ENCODE results near the gene SPRR1B. TPM values are rescaled to one million over a fixed set of nuclear protein-coding genes. Genes with fewer than 3 reads are reported as not detected.

Gene SPRR1B
- total and polyA plus RNA-seq, 10 of the 15 experiments (the other 5 are each of a cell fraction or from before 2014, with no cell fraction given) = not detected

DNA sequence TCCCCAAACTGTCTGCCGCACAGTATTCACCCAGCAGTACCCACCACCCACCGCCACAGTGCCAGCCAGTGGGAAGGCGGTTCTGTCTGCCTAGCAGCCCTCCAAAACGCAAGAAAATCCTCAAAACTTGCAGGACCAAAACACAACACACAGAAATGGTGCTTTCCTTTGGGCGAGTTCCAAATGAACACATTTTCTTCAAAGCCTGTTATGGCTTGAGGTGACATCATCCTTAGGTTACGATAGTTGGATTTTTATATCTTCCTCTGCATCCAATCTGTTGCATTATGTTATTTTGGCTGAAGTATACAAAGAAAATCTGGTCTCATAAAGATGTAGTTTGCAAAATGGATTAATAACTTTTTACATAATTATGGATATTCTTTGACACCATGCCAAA is 37.8 kb upstream of the SPRR1B start:
- ChIA-PET SMC1A (ENCODE audit: uncharacterized antibody, unreplicated experiment) (no interaction called here), RAD21 (ENCODE audit: unreplicated experiment) (no interaction called here), POLR2A (no interaction called here), CTCF (no interaction called here)
- Histone ChIP-seq H3K9ac (ENCODE audit: control insufficient read depth, insufficient read depth, low read length) (no peak overlapping the region), H3K4me2 (ENCODE audit: control insufficient read depth, insufficient read depth) (no peak overlapping the region), H3K36me3 (ENCODE audit: control insufficient read depth in 2 of 2, insufficient read depth in 2 of 2, low read length in 1 of 2) (no peaks in the 10 kb centered on the region), H4K20me1 (ENCODE audit: control insufficient read depth, insufficient read depth) (no peaks in the 10 kb centered on the region), H3K4me3 (no peak overlapping the region), H2AFZ (ENCODE audit: control insufficient read depth, low read depth, low read length) (no peak overlapping the region), H3K27me3 (replicated peaks in 1 of 2; ENCODE audit: control insufficient read depth in 2 of 2, insufficient read depth in 2 of 2, low read length in 1 of 2) (no peaks in the 10 kb centered on the region), H3K9me3 (replicated peaks; ENCODE audit: control insufficient read depth, insufficient read depth, low read length) (no peaks in the 10 kb centered on the region), H3K4me1 (ENCODE audit: control insufficient read depth, insufficient read depth, low read length) (no peaks in the 10 kb centered on the region), H3K79me2 (ENCODE audit: control insufficient read depth, insufficient read depth, low read length) (no peaks in the 10 kb centered on the region), H3K27ac (ENCODE audit: control insufficient read depth, insufficient read depth) (no peak overlapping the region)
- TF ChIP-seq ZNF207 (IDR thresholded peaks at IDR 0.05; ENCODE audit: borderline replicate concordance) (no peak), RCOR1 (conservative IDR thresholded peaks at IDR 0.05; ENCODE audit: low read depth, low read length) (no peak), EZH2 (IDR thresholded peaks at IDR 0.05; ENCODE audit: borderline replicate concordance, control insufficient read depth, low read depth, low read length) (no peak), SUZ12 (IDR thresholded peaks at IDR 0.05; ENCODE audit: unreplicated experiment) (no peak), SMC3 (IDR thresholded peaks at IDR 0.05; ENCODE audit: borderline replicate concordance, low read length) (no peak), ZNF384 (IDR thresholded peaks at IDR 0.05; ENCODE audit: borderline replicate concordance, low read depth, low read length) (no peak), CHD2 (IDR thresholded peaks at IDR 0.05; ENCODE audit: borderline replicate concordance, low read depth, low read length) (no peak), ZNF24 (IDR thresholded peaks at IDR 0.05) (no peak), RELA (IDR thresholded peaks at IDR 0.05; ENCODE audit: borderline replicate concordance, partially characterized antibody) (no peak), CBFB (IDR thresholded peaks at IDR 0.05; ENCODE audit: low read depth) (no peak), NBN (IDR thresholded peaks at IDR 0.05) (no peak), ZNF217 (IDR thresholded peaks at IDR 0.05) (no peak)
- TF ChIP-seq, protein P1, sequence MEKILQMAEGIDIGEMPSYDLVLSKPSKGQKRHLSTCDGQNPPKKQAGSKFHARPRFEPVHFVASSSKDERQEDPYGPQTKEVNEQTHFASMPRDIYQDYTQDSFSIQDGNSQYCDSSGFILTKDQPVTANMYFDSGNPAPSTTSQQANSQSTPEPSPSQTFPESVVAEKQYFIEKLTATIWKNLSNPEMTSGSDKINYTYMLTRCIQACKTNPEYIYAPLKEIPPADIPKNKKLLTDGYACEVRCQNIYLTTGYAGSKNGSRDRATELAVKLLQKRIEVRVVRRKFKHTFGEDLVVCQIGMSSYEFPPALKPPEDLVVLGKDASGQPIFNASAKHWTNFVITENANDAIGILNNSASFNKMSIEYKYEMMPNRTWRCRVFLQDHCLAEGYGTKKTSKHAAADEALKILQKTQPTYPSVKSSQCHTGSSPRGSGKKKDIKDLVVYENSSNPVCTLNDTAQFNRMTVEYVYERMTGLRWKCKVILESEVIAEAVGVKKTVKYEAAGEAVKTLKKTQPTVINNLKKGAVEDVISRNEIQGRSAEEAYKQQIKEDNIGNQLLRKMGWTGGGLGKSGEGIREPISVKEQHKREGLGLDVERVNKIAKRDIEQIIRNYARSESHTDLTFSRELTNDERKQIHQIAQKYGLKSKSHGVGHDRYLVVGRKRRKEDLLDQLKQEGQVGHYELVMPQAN (conservative IDR thresholded peaks at IDR 0.05) = no peak
- TF ChIP-seq, protein P2, sequence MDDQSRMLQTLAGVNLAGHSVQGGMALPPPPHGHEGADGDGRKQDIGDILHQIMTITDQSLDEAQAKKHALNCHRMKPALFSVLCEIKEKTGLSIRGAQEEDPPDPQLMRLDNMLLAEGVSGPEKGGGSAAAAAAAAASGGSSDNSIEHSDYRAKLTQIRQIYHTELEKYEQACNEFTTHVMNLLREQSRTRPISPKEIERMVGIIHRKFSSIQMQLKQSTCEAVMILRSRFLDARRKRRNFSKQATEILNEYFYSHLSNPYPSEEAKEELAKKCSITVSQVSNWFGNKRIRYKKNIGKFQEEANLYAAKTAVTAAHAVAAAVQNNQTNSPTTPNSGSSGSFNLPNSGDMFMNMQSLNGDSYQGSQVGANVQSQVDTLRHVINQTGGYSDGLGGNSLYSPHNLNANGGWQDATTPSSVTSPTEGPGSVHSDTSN (IDR thresholded peaks at IDR 0.05; ENCODE audit: insufficient replicate concordance, low read depth, low read length) = no peak
- TF ChIP-seq, protein P3, sequence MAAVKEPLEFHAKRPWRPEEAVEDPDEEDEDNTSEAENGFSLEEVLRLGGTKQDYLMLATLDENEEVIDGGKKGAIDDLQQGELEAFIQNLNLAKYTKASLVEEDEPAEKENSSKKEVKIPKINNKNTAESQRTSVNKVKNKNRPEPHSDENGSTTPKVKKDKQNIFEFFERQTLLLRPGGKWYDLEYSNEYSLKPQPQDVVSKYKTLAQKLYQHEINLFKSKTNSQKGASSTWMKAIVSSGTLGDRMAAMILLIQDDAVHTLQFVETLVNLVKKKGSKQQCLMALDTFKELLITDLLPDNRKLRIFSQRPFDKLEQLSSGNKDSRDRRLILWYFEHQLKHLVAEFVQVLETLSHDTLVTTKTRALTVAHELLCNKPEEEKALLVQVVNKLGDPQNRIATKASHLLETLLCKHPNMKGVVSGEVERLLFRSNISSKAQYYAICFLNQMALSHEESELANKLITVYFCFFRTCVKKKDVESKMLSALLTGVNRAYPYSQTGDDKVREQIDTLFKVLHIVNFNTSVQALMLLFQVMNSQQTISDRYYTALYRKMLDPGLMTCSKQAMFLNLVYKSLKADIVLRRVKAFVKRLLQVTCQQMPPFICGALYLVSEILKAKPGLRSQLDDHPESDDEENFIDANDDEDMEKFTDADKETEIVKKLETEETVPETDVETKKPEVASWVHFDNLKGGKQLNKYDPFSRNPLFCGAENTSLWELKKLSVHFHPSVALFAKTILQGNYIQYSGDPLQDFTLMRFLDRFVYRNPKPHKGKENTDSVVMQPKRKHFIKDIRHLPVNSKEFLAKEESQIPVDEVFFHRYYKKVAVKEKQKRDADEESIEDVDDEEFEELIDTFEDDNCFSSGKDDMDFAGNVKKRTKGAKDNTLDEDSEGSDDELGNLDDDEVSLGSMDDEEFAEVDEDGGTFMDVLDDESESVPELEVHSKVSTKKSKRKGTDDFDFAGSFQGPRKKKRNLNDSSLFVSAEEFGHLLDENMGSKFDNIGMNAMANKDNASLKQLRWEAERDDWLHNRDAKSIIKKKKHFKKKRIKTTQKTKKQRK (IDR thresholded peaks at IDR 0.05; ENCODE audit: low read depth, low read length) = no peak
- no peak for FAIRE-seq
- no TSS peak for BruUV-seq (replicated peaks)
- no peak for DNase-seq (ENCODE audit: low read depth, low spot score)
- no peak for ATAC-seq
- in situ Hi-C loops (cut with MboI) = no loop called here
- intact Hi-C loops (cut with micrococcal nuclease; ENCODE audit: unreplicated experiment) = no loop called here
- 29% methylated on average over 6 of the region's 6 CpGs for WGBS (ENCODE audit: insufficient coverage, insufficient replicate concordance, low lambda C conversion rate, missing lambda C conversion rate)
